K562 (cell line): Measurements from ENCODE around the gene NR6A1. TPM values are rescaled to one million over a fixed set of nuclear protein-coding genes. Genes with fewer than 3 reads are reported as not detected.

ENCODE experiments used
- ATAC-seq: fragments of 200-7000 bp; cut with Tn5 transposase; 3 replicates; pipeline ENCODE4 v1.9.1; 2020; ENCODE audit warnings: moderate library complexity
- BruUV-seq: library from RNA; stranded (reverse); fragments of 400-500 nt; replicated peaks from 2 replicates; lab custom pipeline; 2021; lab: Mats Ljungman, UMichigan
- CTCF ChIA-PET: fragments of 300-600 bp; formaldehyde crosslinking; extraction: SDS; loops from one replicate; lab custom pipeline; 2021; ENCODE audit warnings: low intra/inter-chr PET ratio; lab: Yijun Ruan, JAX
- POLR2A ChIA-PET: fragments of 300-600, 350-650 bp; sonication (Branson Sonifier 250); formaldehyde crosslinking; extraction: SDS; loops from one replicate; lab custom pipeline; 2021; ENCODE audit warnings: antibody characterized with exemption, inconsistent platforms; lab: Yijun Ruan, JAX
- DNase-seq, 4 experiments: peaks; one replicate each; pipeline versions ENCODE4 v3.0.0 to v3.0.0-alpha.2; 2011 to 2018; ENCODE audit warnings: low spot score in 3 of 4, mixed read lengths in 3 of 4; ENCODE audit errors: extremely low read depth in 1 of 4
- FAIRE-seq: peaks from 2 replicates; lab custom pipeline; 2011; peaks lifted over from hg19 to GRCh38; lab: Jason Lieb, UNC
- H2AFZ ChIP-seq: 2 replicates; pipeline ENCODE4 v1.6.0; 2011; ENCODE audit warnings: low read depth, low read length, control low read depth, inconsistent platforms
- H3K27ac ChIP-seq: fragments of 200-600 bp; 3 replicates; pipeline ENCODE4 v1.8.0; 2011; ENCODE audit warnings: low read depth, mild to moderate bottlenecking, control low read depth, inconsistent platforms, low read length, moderate library complexity, mixed read lengths; ENCODE audit errors: extremely low read depth
- H3K27me3 ChIP-seq, 2 experiments: fragments of 300-600 bp in 1 of 2; 2 replicates in 1 of 2; 3 replicates in 1 of 2; pipeline versions ENCODE4 v1.6.0 to v1.8.0; 2011; ENCODE audit warnings: inconsistent platforms in 2 of 2, low read length in 2 of 2, mild to moderate bottlenecking in 1 of 2, mixed read lengths in 1 of 2, moderate library complexity in 1 of 2; ENCODE audit not compliant: control insufficient read depth in 2 of 2, insufficient read depth in 2 of 2
- H3K36me3 ChIP-seq: fragments of 300-600 bp; 3 replicates; pipeline ENCODE4 v1.8.0; 2011; ENCODE audit warnings: mild to moderate bottlenecking, low read length, inconsistent platforms; ENCODE audit not compliant: control insufficient read depth, insufficient read depth
- H3K4me1 ChIP-seq, 2 experiments: fragments of 200-600 bp in 1 of 2; replicated peaks in 1 of 2; 2 replicates in 1 of 2; 3 replicates in 1 of 2; pipeline versions ENCODE4 v1.5.1 to v1.8.0; 2011; ENCODE audit warnings: inconsistent platforms in 2 of 2, low read length in 2 of 2, mild to moderate bottlenecking in 1 of 2, mixed read lengths in 1 of 2, moderate library complexity in 1 of 2; ENCODE audit not compliant: control insufficient read depth in 2 of 2, insufficient read depth in 2 of 2
- H3K4me2 ChIP-seq: 2 replicates; pipeline ENCODE4 v1.6.1; 2011; ENCODE audit warnings: low read length, control low read depth, inconsistent platforms, mixed read lengths; ENCODE audit not compliant: insufficient read depth
- H3K4me3 ChIP-seq: fragments of 200-600 bp; sonication (generic), shearing (Covaris generic); 2 replicates; pipeline ENCODE4 v1.5.1; 2016; ENCODE audit warnings: control low read depth, inconsistent platforms
- H3K79me2 ChIP-seq: fragments of 200-600 bp; 3 replicates; pipeline ENCODE4 v1.8.0; 2011; ENCODE audit warnings: low read length, inconsistent platforms; ENCODE audit not compliant: control insufficient read depth, insufficient read depth
- H3K9ac ChIP-seq, 2 experiments: 2 replicates each; pipeline versions ENCODE4 v1.6.0 to v1.6.1; 2011; ENCODE audit warnings: low read depth in 2 of 2, low read length in 2 of 2, control low read depth in 1 of 2, inconsistent platforms in 1 of 2, mild to moderate bottlenecking in 1 of 2, mixed read lengths in 1 of 2; ENCODE audit not compliant: insufficient read depth in 1 of 2
- H3K9me1 ChIP-seq: one replicate; pipeline ENCODE4 v1.6.0; 2011; ENCODE audit warnings: inconsistent platforms, mild to moderate bottlenecking, low read length, moderate library complexity; ENCODE audit not compliant: control insufficient read depth, insufficient read depth
- H3K9me3 ChIP-seq: replicated peaks from 2 replicates; pipeline ENCODE4 v1.5.1; 2011; ENCODE audit warnings: low read depth, low read length, inconsistent platforms; ENCODE audit not compliant: control insufficient read depth, insufficient read depth
- H4K20me1 ChIP-seq: replicated peaks from 2 replicates; pipeline ENCODE4 v1.6.1; 2011; ENCODE audit warnings: low read length, inconsistent platforms, mixed read lengths; ENCODE audit not compliant: control insufficient read depth, insufficient read depth
- CHD2 ChIP-seq: IDR thresholded peaks from 2 replicates; pipeline ENCODE4 v1.6.1; 2011; ENCODE audit warnings: low read depth, low read length
- GATA2 ChIP-seq: sonication (generic); formaldehyde crosslinking; IDR thresholded peaks from 2 replicates; pipeline ENCODE4 v1.4.0; 2020; ENCODE audit warnings: mild to moderate bottlenecking, missing genetic modification reagents
- GTF2E2 ChIP-seq: fragments of 200-800 bp; sonication (Bioruptor generic); IDR thresholded peaks from 2 replicates; pipeline ENCODE4 v1.6.1; 2016; ENCODE audit warnings: missing genetic modification characterization, missing compliant biosample characterization
- LCOR ChIP-seq: sonication (generic); formaldehyde crosslinking; IDR thresholded peaks from 2 replicates; pipeline ENCODE4 v1.8.0; 2022; ENCODE audit warnings: mild to moderate bottlenecking, missing genetic modification reagents
- MECOM ChIP-seq: fragments of 250-450 bp; sonication (Bioruptor Pico); IDR thresholded peaks from 2 replicates; pipeline ENCODE4 v1.8.0; 2022; ENCODE audit warnings: inconsistent platforms
- MITF ChIP-seq: IDR thresholded peaks from 2 replicates; pipeline ENCODE4 v1.6.1; 2014; ENCODE audit warnings: antibody characterized with exemption
- MYNN ChIP-seq, 2 experiments: sonication (generic); formaldehyde crosslinking in 1 of 2; IDR thresholded peaks; 2 replicates each; pipeline versions ENCODE4 v1.5.0 to v1.6.1; 2016 to 2020; ENCODE audit warnings: antibody characterized with exemption in 1 of 2, missing genetic modification reagents in 1 of 2
- PRPF4 ChIP-seq: fragments of 200-400 bp; formaldehyde crosslinking; IDR thresholded peaks from one replicate; pipeline ENCODE4 v1.6.1; 2017; ENCODE audit warnings: low read length, low read depth, mild to moderate bottlenecking; ENCODE audit not compliant: insufficient read depth, poor library complexity, severe bottlenecking
- SIN3B ChIP-seq: fragments of 450-650 bp; IDR thresholded peaks from 2 replicates; pipeline ENCODE4 v1.6.1; 2017; ENCODE audit warnings: low read depth, mild to moderate bottlenecking, moderate library complexity
- SIRT6 ChIP-seq: IDR thresholded peaks from one replicate; pipeline ENCODE4 v1.6.1; 2012; ENCODE audit warnings: low read depth, mild to moderate bottlenecking, control low read depth, inconsistent platforms, low read length, moderate library complexity
- THAP12 ChIP-seq: fragments of 250-450 bp; sonication (Bioruptor Pico); IDR thresholded peaks from 2 replicates; pipeline ENCODE4 v1.9.0; 2021; ENCODE audit warnings: mild to moderate bottlenecking, inconsistent platforms
- U2AF2 ChIP-seq: fragments of 200-400 bp; formaldehyde crosslinking; optimal IDR thresholded peaks from 2 replicates; pipeline ENCODE3; 2017; ENCODE audit warnings: low read depth, mild to moderate bottlenecking, low read length
- USF1 ChIP-seq: sonication (generic); formaldehyde crosslinking; IDR thresholded peaks from 2 replicates; pipeline ENCODE4 v1.9.0; 2022; ENCODE audit warnings: mild to moderate bottlenecking, missing genetic modification reagents
- ZBTB43 ChIP-seq: sonication (generic); formaldehyde crosslinking; IDR thresholded peaks from 2 replicates; pipeline ENCODE4 v1.8.0; 2023; ENCODE audit warnings: mild to moderate bottlenecking, missing genetic modification reagents
- ZNF583 ChIP-seq: fragments of 250-450 bp; sonication (Bioruptor Pico); IDR thresholded peaks from 2 replicates; pipeline ENCODE4 v1.4.0; 2020
- ZNF589 ChIP-seq: fragments of 200-800 bp; sonication (Bioruptor generic); IDR thresholded peaks from 2 replicates; pipeline ENCODE4 v1.6.1; 2016; ENCODE audit warnings: low read depth, missing genetic modification characterization, missing compliant biosample characterization
- WGBS: fragments of 100-300 bp; shearing (Covaris generic); methylation state at CpG from one replicate; pipeline ENCODE4 v1.1.6; 2016; ENCODE audit warnings: low coverage, mixed read lengths; ENCODE audit not compliant: insufficient coverage; ENCODE audit errors: missing lambda C conversion rate; 5-methylcytosine and 5-hydroxymethylcytosine counted together
- in situ Hi-C: fragments of 300-500 bp; cut with MboI; formaldehyde crosslinking; loops from 4 replicates; pipeline ENCODE4 v1.15.0; 2018; ENCODE audit warnings: inconsistent platforms, mixed read lengths
- intact Hi-C: fragments of 100-400 bp; cut with micrococcal nuclease; formaldehyde crosslinking; loops from 2 replicates; pipeline ENCODE4 v1.14.2; 2022
- polyA plus RNA-seq, 8 experiments: library from polyadenylated mRNA; depleted of rRNA in 4 of 8; stranded (reverse) in 5 of 8; unstranded in 3 of 8; fragments of >200 nt; fragmentation: Nextera tagmentation in 2 of 8; fragmentation: Illumina TruSeq in 1 of 8; extraction: Ambion mirVana in 2 of 8; extraction: Trizol in 1 of 8; gene quantifications; 2 replicates each; pipeline versions ENCODE4 v1.2.1 to v1.2.3, GENCODE V29; 2011 to 2014; ENCODE audit warnings: inconsistent platforms in 1 of 8, missing spikeins in 1 of 8
- total RNA-seq, 7 experiments: library from RNA; depleted of rRNA in 6 of 7; stranded (reverse); fragments of >200 nt in 6 of 7; fragmentation: Illumina TruSeq in 2 of 7; extraction: Trizol in 2 of 7; gene quantifications; 2 replicates each; pipeline versions ENCODE4 v1.2.1 to v1.2.3, GENCODE V29; 2011 to 2021; ENCODE audit warnings: low replicate concordance in 1 of 7

The NR6A1 gene
- total and polyA plus RNA-seq, 9 of the 15 experiments (the other 6 are each of a cell fraction or from before 2014, with no cell fraction given) = 9.7 to 55.4 (median 28.3) TPM

GRCh38 chr9:124535846-124536245 lies 235.3 kb downstream of the NR6A1 start:
- H3K9me1 ChIP-seq = no peaks in the 10 kb centered on the region
- H3K4me3 ChIP-seq = no peak overlapping the region
- intact Hi-C loops = loop anchor here (1.0 to 5.0 kb wide), 2 partner anchors 54 to 117 kb away; no protein-coding TSS in a partner anchor
- no peak overlapping the region for H3K4me2 ChIP-seq
- H3K27me3 ChIP-seq = no peaks in the 10 kb centered on the region
- no peak for FAIRE-seq
- no peaks in the 10 kb centered on the region for H3K9me3 ChIP-seq
- WGBS = 96% methylated on average over 10 of the region's 10 CpGs
- no peak overlapping the region for H3K9ac ChIP-seq
- H3K79me2 ChIP-seq = no peaks in the 10 kb centered on the region
- ChIA-PET CTCF (interaction anchor here (1.1 to 2.5 kb wide), 2 partner anchors 116 to 992 kb away, joined by 4 to 29 read pairs; no protein-coding TSS in a partner anchor), POLR2A (interaction anchor here (1.6 to 1.9 kb wide), 3 partner anchors 9 to 20 kb away, joined by 4 to 13 read pairs (median 6); no protein-coding TSS in a partner anchor)
- no peak for DNase-seq
- no peaks in the 10 kb centered on the region; the same call in none of the 2 replicates for H4K20me1 ChIP-seq
- no peak overlapping the region for H2AFZ ChIP-seq
- no peak overlapping the region for H3K27ac ChIP-seq
- BruUV-seq = no TSS peak
- H3K4me1 ChIP-seq = peaks cover 0 to 4% of the 10 kb centered on the region in 2 experiments; a peak in 3 of 5 replicates
- peaks cover 79% of the 10 kb centered on the region; the same call in 2 of the 3 replicates for H3K36me3 ChIP-seq
- in situ Hi-C loops = no loop called here
- ATAC-seq = no peak
- TF ChIP-seq GTF2E2 (tag) (no peak), MECOM (CRISPR knock-in tag) (no peak), PRPF4 (no peak), CHD2 (no peak), U2AF2 (no peak), MYNN (IDR thresholded peaks at IDR 0.05) (no peak), MYNN (CRISPR knock-in tag; IDR thresholded peaks at IDR 0.05) (no peak), MITF (no peak), THAP12 (no peak), ZNF583 (CRISPR knock-in tag) (no peak), ZNF589 (no peak), USF1 (CRISPR knock-in tag) (no peak), GATA2 (no peak), ZBTB43 (CRISPR knock-in tag) (no peak), SIRT6 (no peak), LCOR (no peak), SIN3B (no peak)
